Measurements from ENCODE around the gene PCK2. TPM values are rescaled to one million over a fixed set of nuclear protein-coding genes. Genes with fewer than 3 reads are reported as not detected.

PCK2 gene
- total and polyA plus RNA-seq, 2 donors (not counting 3 experiments of a cell fraction or from before 2014, with no cell fraction given), result 23.5 to 24.5 TPM

DNA sequence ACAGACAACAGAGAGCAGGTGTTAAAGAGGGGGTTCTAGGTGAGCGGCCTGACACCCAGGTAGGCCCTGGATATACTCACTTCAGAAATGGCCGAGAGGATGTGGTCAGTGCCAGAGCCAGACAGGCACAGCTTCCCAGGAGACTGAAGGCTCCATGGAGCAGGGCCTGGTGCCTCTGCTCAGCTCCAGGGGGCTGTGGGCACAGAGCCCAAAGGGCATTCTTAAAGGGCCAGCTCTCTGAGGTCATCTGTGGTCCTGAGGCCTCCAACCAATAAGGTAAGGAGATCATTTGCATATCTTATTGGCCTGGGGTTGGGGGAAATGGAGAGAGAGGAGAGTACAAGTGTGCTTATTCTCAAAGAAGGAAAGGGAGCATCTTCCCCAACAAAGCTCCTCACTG, 9.7 kb upstream of the PCK2 start:
- no peaks in the 10 kb centered on the region for H3K9me3 ChIP-seq (replicated peaks; ENCODE audit: control insufficient read depth, insufficient read depth, low read length)
- no peaks in the 10 kb centered on the region for H3K9me1 ChIP-seq (replicated peaks; ENCODE audit: control insufficient read depth, extremely low read depth, insufficient read depth, low read length)
- no peak overlapping the region for H2AFZ ChIP-seq (ENCODE audit: low read depth, low read length)
- ChIA-PET CTCF (interaction anchor here (0.8 to 1.9 kb wide), 3 partner anchors 18 to 26 kb away, joined by 3 to 5 read pairs (median 4); no protein-coding TSS in a partner anchor), POLR2A (no interaction called here)
- peaks cover 27 to 30% of the 10 kb centered on the region in 2 experiments for H3K27me3 ChIP-seq (ENCODE audit: control insufficient read depth in 2 of 2, insufficient read depth in 2 of 2, low read length in 2 of 2)
- TF ChIP-seq, protein P1, sequence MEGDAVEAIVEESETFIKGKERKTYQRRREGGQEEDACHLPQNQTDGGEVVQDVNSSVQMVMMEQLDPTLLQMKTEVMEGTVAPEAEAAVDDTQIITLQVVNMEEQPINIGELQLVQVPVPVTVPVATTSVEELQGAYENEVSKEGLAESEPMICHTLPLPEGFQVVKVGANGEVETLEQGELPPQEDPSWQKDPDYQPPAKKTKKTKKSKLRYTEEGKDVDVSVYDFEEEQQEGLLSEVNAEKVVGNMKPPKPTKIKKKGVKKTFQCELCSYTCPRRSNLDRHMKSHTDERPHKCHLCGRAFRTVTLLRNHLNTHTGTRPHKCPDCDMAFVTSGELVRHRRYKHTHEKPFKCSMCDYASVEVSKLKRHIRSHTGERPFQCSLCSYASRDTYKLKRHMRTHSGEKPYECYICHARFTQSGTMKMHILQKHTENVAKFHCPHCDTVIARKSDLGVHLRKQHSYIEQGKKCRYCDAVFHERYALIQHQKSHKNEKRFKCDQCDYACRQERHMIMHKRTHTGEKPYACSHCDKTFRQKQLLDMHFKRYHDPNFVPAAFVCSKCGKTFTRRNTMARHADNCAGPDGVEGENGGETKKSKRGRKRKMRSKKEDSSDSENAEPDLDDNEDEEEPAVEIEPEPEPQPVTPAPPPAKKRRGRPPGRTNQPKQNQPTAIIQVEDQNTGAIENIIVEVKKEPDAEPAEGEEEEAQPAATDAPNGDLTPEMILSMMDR (IDR thresholded peaks at IDR 0.05; ENCODE audit: extremely low read depth in 1 of 2, insufficient read depth in 1 of 2, low read depth in 1 of 2, low read length in 2 of 2), result no peak
- TF ChIP-seq POLR2A (IDR thresholded peaks at IDR 0.05; ENCODE audit: low read depth, low read length) (no peak), MYC (IDR thresholded peaks at IDR 0.05; ENCODE audit: low read depth, low read length) (no peak), POLR2AphosphoS5 (IDR thresholded peaks at IDR 0.05; ENCODE audit: insufficient read depth, low read depth, low read length) (no peak), EZH2 (IDR thresholded peaks at IDR 0.05; ENCODE audit: borderline replicate concordance, low read depth, low read length, severe bottlenecking) (no peak), GATA2 (IDR thresholded peaks at IDR 0.05; ENCODE audit: insufficient read depth, insufficient read length, low read depth, low read length) (no peak), FOS (IDR thresholded peaks at IDR 0.05; ENCODE audit: borderline replicate concordance, insufficient read depth, low read length) (no peak), JUN (IDR thresholded peaks at IDR 0.05; ENCODE audit: borderline replicate concordance, insufficient read depth, insufficient read length, low read depth) (no peak)
- TF ChIP-seq, protein P2, sequence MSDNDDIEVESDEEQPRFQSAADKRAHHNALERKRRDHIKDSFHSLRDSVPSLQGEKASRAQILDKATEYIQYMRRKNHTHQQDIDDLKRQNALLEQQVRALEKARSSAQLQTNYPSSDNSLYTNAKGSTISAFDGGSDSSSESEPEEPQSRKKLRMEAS (IDR thresholded peaks at IDR 0.05; ENCODE audit: insufficient read depth, insufficient read length), result no peak
- no peak overlapping the region for H3K27ac ChIP-seq (ENCODE audit: insufficient read depth, low read depth, low read length)
- H3K36me3 ChIP-seq (ENCODE audit: control insufficient read depth in 2 of 2, extremely low read depth in 1 of 2, insufficient read depth in 2 of 2, low read length in 2 of 2), result no peaks in the 10 kb centered on the region
- DNase-seq (ENCODE audit: low read depth, low spot score) (no peak), FAIRE-seq (no peak)
- dilution Hi-C loops (cut with MboI; ENCODE audit: extremely low pct_ligation_motif_present, low sequenced_read_pairs) (no loop called here), intact Hi-C loops (cut with micrococcal nuclease) (no loop called here)
- no TSS peak for BruUV-seq (replicated peaks)
- no peak overlapping the region for H3K9ac ChIP-seq (replicated peaks; ENCODE audit: extremely low read depth, insufficient read depth, low read length)
- no peaks in the 10 kb centered on the region for H4K20me1 ChIP-seq (replicated peaks; ENCODE audit: control insufficient read depth, extremely low read depth, insufficient read depth, low read length)
- H3K4me3 ChIP-seq (replicated peaks in 1 of 3; ENCODE audit: insufficient read depth in 1 of 3, low read depth in 1 of 3, low read length in 3 of 3), result no peak overlapping the region
- no peaks in the 10 kb centered on the region for H3K4me1 ChIP-seq (ENCODE audit: control insufficient read depth, extremely low read depth, insufficient read depth, low read length)
- no peaks in the 10 kb centered on the region for H3K79me2 ChIP-seq (ENCODE audit: control insufficient read depth, insufficient read depth, low read length)
- H3K4me2 ChIP-seq (ENCODE audit: insufficient read depth, low read length), result no peak overlapping the region
